SK-N-DZ (cell line): ENCODE results near the gene LBHD2.
"Not testable (repeated sequence)": the region's sequence is repeated elsewhere in the genome, so short reads cannot be mapped to it uniquely, and the experiment has no call there.

Source experiments
- DNase-seq: peaks from one replicate; pipeline ENCODE4 v3.0.0-alpha.2; 2015; ENCODE audit warnings: low spot score

Gene LBHD2

DNA sequence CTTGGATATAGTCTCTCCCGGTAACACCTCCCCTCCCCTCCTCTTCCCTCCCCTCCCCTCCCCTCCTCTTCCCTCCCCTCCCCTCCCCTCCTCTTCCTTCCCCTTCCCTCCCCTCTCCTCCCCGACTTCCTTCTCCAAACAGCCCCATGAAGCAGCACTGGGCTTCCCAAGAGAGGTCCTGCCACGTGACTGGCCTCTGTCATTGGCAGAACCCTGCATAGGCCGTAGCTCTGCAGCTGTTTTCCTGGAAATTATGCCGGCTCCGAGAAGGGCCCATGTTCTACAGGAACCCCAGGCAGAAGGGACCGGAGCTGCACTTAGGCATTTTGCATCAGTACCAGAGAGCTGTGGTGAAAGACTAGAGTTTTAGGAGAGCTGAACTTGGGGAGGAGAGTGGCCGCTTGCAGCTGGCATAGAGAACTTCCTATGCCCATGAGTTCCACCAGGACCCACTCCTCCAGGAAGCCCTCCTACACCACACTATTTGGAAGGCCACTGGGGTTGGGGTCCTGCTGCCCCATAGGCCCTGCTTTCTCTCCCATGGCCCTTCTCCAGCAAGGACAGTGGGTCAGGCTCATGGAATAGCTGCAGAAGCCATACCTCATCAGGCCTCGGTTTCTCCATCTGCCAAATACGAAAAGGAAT lies 34.1 kb downstream of the LBHD2 start:
- no peak for DNase-seq

DNA sequence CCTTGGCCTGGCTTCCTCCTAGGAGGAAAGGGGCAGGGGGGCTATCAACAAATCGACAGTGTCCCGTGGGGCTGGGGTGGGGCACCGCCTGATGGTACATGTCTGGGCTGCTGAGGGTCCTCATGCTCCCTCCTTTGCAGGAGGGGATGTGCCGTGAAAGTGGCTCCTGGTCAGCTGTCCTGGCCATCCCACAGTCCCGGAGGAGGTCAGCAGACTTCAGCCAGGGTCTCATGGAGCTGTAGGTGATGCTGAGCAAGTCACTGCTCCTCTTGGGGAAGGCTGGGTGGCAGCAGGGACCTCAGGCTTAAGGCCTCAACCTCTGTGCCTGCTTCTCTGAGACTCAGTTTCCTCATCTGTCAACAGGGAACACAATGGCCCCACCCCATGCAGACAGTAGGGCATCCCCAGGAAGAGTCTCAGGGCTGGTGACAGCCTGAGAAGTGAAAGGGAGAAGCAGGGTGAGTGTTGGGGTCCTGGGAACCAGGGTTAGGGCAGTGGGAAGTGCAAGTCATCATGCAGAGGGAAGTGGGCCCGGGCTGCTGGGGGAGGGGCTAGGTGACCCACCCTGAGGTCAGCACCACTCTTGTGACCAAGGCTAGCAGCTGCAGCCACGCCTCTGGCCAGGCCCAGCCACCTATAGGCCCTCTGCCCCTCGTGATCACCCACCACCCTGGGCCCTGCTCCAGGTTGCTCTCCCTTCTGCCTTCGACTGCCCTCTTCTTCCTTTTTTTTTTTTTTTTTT lies 34.8 kb downstream of the LBHD2 start:
- DNase-seq, result no peak

DNA sequence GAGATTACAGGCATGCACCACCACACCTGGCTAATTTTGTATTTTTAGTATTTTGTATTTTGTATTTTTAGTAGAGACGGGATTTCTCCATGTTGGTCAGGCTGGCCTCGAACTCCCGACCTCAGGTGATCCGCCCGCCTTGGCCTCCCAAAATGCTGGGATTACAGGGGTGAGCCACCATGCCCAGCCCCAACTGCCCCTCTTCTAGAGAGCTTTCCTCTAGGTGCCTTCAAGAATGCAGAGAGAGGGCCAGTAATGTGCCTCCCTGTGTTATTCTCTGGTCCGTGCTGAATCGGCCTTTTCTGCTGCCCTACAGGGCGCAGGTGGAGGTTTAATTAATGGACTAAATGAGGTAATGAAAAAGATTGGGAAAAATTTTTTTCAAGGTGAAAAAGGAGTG lies 35.5 kb downstream of the LBHD2 start:
- not testable (repeated sequence) for DNase-seq

DNA sequence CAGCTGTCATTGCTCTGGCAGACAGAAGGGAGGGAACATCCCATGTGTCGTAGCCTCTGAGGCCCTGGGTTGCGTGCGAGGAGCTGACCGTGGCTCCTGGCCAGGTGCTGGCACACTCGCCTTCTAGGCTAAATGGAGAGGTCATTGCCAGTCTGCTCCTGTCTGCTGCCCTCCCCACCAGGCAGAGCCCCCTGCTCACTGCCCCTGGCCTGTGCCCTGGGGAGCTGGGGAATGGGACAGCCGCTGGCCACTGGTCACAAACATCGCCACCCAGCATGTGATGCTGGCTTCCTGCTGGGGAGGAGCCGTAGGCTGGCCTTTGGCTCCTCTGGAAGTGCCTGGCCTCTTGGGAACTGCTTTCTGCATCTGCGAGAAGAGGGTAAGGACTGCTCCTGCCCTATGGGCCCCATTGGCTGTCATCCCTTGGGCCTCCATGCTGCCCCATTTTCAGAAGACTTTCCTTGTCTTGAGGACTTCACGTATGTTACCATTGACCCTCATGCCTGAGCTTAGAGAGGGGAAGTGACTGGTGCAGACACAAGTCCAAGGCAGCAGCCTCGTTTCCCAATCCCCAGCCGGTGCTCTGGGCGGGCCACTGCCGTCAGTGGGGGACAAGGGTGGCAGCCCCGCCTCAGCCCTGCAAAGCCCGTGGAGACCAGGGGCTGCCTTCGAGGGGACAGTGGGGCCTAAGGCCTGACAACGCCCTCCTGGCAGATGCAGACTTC lies 37.3 kb downstream of the LBHD2 start:
- no peak for DNase-seq

DNA sequence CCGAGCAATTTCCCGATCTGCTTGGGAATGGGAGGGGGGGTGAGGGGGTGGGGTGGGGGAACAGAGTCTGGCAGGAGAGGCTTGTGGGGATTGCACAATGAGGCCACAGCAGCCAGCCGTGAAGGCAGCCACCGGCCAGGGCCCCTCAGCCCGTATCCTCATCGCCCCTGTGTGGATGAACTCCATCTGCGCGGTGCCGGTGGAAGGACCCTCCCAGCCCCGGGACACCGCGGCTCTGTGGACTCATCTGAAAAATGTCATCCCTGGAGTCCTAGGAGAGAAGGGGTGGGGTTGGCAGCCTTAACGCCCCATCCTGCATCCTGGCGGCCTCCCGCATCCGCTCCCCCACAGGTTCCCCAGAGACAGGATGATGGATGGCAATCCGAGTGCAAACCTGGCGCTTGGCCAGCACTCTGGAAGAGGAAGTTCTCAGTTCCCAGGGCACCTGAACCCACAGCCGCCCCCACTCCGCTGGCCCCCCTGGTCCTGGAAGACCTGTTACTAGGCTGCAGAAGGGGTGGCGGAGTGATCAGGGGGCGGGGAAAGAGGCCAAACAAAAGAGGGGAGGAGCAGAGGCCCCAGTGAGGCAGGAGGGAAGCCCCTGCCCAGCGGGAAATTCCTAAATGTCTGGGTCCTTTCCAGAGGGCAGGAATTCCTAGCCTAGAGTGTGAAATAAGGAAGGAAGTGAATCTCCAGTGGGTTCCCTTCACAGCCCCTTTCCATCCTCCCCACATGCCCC lies 38.0 kb downstream of the LBHD2 start:
- peak; percentile 56 for DNase-seq

DNA sequence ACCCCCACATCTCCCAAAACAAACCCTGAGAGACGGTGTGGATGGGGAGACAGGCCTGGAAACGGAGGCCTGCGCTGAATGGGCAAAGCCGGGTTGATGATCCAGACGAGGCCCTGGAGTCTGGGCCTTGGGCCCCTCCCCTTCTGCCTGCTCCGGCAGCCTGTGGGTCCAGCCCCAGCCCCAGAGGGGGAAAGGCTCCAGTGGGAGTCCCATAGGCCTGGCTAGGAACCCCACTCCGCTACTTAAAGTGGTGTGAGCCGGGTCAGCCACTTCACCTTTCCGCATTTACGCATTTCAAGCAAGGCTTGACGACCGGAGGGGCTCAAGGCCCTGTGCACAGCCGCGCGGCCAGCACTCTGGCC lies 38.6 kb downstream of the LBHD2 start:
- DNase-seq, result no peak

DNA sequence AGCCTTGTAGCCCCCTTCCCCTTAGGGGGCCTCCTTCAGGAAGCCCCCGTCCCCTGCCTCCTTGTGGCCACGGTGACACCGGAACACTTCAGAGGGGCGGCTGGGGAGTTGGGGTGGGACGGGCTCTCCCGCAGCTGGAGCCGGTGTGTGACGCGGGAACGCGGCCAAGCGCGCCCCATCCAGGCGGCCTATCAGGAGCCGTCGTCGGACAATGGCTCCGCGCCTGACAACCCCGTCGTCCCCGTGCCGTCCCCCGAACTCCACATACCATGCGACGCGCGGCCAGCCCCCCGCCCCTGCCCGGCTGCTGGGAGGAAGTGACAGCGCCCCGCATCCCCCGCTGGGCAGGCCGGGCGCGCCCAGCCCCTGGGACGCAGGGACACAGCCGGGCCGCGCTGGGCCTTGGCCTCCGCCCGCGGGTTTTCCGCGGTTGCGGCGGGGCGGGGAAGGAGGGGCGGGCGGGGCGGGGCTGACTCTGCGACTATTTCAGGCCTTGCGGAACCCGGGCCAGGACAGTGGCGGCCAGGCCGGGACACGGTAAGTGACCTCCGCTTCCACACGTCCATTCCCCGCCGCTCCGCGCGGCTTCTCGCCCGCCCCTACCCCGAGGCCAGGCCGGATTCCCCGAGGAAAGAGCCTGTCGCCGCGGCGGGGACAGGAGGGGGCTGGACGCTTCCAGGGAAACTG lies 39.1 kb downstream of the LBHD2 start, which contains the start of gene TNFAIP2:
Gene TNFAIP2, plus strand, starts transcription at position 515 of the 687 bp plus-strand sequence. CDS start 2,997 bp downstream, outside the sequence.
- no peak for DNase-seq

DNA sequence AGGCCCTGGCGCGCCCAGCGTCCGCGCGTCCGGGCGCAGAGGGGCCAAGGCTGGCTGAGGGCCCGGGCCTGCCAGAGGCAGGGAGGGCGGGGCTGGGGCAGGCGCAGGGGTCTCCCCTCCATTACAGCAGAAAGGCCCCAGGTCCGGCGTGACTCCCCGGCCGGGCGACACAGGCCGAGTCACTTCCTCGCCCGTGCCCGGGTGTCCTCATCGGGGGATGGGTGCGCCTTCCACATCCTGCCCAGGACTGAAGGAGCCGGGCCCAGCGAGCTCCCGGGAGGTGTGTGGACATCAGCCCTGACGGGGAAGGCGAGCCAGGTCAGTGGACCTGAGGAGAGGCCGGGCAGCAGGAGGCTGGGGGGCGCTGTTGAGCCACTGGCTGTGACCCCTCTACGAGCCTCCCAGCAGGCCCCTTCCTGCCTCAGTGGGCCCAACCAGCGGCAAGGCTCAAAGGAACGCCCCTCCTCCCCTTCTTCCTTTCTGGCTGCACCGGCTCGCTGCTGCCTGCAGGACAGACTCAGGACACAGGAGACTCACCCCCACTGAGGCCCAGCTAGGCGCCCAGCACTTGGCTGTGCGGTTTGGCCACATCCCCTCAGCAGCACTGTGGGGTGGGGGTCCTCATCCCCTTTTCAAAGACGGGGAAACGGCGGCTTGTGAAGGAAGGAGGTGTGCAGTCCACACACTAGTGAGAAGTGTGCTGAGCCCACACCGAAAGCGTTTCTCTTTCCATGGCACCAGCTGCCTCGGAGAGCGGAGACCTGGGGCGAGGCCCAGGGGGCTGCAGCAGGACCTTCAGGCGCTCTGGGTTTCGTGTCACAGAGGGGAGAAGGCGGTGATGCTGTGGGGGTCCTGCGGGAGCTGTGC lies 39.9 kb downstream of the LBHD2 start:
- no peak for DNase-seq

DNA sequence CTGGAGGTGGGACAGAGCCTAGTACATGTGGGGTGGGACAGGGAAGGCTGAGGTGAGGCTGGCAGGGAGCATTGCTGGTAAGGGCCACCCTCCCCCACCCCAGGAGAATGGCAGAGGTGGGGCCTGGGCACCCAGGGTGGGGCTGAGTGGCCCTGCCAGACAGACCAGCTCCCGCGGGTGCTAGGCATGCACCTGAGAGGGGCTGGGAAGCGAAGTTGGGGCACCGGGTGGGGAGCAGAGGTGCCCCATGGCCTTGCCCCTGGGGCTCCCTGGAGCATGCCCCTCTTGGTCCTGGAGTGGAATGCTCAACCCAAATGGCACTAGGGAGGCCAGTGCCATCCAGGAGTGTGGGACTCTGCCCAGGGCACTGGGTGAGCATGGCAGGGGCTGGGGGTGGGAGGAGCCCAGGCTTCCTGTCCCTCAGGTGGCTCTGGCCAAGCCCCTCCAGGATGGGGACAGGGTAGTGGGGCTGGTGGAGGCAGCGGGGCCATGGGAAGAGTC lies 40.5 kb downstream of the LBHD2 start:
- no peak for DNase-seq

DNA sequence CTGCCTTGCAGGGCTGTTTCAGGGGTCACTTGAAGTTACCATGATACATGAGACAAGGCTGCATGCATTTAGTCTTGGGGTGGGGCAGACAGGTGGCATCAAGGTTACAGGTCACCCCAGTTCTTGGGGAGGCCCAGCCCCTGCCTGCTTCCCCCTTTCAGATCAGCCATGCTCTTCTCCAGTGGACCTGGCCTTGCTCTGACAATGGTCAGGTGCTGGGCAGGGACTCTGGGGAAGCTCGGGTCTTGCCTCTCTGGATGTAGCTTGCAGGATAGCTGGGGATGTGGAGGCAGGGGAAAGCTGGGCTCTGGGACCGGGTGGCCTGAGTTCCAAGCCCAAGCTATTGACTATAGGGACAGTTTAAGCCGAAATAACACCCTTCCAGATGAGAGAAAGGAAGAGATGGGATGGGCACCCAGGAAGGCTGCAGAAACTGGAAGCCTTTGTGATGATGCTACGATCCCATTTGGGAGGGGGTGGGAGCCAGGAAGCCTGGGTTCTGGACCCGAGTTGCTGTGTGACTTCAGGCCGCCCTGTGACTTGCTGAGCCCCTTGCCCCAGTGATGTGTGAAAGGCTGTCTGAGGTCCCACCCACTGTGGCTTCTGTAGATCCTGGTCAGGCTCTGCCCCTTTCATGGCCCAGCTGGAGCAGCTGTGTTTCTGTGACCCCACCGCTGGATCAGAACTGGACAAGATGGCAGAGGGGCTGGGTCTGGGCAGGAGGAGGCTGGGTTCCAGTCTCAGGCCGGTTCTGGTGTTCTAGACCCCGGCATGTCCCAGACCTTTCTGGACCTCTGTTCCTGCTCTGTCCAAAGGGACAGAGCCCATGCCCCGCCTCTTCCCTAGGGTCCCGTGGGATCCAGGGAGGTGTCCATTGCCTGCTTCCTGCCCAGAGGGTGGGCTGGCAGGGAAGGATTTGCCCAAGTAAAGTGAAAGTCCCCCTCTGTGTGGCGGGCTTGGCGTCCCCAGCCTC lies 41.4 kb downstream of the LBHD2 start:
- no peak for DNase-seq

DNA sequence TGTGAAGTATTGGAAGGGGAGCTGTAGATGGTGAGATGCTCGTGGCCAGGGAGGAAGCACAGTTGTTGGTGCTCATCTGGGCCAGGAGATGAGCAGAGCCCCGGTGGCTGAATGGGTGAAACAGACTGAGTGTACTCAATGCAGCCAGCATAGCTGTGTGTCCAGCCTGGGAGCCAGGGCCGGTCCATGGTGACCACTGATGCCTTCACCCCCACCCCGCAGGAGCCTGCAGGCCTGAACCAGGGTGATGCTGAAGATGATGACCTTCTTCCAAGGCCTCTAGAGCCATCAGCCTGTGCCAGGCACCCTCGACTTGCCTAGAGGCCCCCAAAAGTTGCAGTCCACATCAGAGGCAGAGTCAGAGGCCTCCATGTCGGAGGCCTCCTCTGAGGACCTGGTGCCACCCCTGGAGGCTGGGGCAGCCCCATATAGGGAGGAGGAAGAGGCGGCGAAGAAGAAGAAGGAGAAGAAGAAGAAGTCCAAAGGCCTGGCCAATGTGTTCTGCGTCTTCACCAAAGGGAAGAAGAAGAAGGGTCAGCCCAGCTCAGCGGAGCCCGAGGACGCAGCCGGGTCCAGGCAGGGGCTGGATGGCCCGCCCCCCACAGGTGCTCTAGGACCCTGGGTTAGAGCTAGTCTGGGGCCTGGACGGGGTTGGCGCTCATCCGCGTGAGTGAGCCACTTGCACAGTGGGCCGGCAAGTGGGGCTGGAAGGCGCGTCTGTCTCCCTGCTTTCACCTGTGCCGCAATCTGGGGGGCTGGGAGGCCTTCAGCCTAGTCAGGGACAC lies 42.3 kb downstream of the LBHD2 start:
- no peak for DNase-seq

DNA sequence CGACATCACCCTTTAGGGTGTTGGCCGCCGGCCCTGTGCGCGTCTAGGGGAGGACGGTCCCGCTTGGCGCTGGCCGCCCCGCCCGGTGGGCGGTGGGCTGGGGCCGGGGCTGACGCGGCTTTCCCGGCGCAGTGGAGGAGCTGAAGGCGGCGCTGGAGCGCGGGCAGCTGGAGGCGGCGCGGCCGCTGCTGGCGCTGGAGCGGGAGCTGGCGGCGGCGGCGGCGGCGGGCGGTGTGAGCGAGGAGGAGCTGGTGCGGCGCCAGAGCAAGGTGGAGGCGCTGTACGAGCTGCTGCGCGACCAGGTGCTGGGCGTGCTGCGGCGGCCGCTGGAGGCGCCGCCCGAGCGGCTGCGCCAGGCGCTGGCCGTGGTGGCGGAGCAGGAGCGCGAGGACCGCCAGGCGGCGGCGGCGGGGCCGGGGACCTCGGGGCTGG lies 42.9 kb downstream of the LBHD2 start:
- peak; percentile 59 for DNase-seq

DNA sequence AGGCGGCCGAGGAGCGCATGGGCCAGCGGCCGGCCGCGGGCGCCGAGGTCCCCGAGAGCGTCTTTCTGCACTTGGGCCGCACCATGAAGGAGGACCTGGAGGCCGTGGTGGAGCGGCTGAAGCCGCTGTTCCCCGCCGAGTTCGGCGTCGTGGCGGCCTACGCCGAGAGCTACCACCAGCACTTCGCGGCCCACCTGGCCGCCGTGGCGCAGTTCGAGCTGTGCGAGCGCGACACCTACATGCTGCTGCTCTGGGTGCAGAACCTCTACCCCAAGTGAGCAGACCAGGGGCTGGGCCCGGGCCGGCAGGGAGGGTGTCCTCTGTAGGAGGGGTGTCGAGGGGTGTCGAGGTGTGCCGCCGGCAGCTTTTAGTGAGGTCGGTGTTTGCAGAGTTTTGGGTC lies 43.3 kb downstream of the LBHD2 start:
- DNase-seq, result no peak

DNA sequence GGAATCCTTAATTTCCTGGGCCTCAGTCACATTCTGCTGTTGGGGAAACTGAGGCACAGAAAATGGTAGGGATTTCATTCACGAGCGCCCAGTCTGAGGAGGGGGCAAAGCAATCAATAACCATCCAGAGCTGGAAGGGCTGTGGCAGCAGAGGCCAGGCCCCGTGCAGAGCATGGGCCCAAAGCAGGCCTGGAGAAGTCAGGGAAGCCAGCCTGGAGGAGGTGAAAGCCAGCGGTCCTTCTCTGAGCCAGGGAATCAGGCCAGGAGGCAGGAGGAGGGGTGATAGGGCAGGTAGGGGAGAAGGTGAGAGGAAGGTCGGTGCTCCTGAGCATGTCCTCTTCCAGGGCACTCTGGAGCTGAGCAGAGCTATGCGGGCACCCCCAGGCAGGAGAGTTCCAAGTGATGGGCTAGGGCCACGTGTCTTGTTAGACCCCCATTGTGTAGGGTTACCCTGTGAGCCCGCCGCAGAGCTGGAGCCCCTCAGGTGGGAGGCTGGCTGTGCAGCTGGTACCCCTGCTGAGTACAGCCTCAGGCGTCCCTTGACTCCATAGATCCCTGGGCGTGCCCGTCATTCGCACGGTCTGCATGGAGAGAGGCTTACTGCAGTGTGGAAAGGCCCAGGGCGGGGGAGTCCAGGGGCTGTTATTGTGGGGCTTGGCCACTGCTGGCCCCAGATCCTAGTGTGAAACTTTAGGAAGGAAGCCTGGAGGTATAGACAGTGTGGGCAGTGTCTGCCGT lies 44.0 kb downstream of the LBHD2 start:
- no peak for DNase-seq

DNA sequence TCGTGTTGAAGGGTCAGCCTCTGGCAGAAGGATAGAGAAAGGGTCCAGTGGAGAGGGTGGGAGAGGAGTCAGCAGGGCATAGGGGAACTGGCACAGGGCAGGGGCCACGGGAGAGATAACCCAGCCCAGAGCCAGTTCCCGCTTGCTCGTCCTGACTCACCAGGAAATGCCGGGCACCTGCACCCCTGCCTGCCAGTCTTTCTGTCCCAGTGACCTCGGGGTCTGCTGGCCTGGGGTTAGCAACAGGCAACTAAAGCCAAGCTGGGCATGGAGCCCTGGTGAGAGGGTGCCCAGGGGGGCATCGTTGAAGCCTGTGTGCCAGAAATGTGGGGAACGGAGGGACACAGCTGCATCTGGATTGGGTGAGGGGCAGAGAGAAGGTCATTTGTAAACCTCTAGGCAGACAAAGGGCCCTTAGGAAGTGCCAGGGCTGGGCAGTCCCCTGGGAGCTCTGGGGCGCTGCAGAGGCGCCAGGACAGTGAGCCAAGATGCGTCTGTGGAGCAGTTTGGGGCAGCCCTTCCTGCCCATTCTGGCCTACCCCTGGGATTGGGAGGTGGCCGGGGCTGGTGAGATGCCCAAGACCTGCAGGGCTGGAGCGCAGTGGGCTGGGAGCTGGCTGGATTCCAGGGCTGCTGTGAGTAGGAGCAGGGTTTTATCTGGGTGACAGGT lies 44.8 kb downstream of the LBHD2 start:
- no peak for DNase-seq

DNA sequence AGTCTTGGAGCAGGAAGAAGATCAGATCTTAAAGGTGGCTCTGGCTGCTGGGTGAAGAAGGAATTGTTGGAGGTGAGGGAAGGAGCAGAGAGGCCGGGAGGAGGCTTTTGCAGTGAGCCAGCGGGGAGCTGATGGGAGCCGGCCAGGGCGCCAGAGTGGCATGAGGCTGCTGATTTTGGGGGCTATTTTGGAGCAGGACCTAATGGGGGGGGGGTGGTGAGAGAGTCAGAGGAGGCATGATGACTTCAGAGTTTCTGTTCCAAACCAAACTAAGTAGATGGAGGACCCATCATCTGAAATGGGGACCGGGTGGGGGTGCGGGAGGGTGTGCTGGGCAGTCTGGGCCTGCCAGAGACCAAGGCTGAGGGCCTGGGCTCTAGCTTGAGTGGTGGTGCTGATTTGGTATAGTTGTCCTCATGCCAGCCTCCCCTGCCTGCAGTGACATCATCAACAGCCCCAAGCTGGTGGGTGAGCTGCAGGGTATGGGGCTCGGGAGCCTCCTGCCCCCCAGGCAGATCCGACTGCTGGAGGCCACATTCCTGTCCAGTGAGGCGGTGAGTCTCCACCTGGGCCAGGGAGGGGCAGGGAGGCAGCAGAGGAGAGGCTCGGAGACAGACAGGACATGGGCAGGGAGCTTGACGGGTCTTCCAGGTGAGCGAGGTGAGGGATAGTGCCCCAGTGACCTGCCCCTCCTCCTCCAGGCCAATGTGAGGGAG lies 45.4 kb downstream of the LBHD2 start:
- no peak for DNase-seq
